ENCODE measurements around the gene UNC45A. TPM values are rescaled to one million over a fixed set of nuclear protein-coding genes. Genes with fewer than 3 reads are reported as not detected.
"Not testable (repeated sequence)": the region's sequence is repeated elsewhere in the genome, so short reads cannot be mapped to it uniquely, and the experiment has no call there.

The UNC45A gene
- 27.1 TPM for polyA plus RNA-seq (ENCODE audit: insufficient read length)

- DNase-seq, result peak; percentile 90
Measured at GRCh38 chr15:90934949-90935751, at the start of gene UNC45A. UNC45A (plus strand) TSS chr15:90935285; CDS start chr15:90935325, 40 bp downstream.

GRCh38 chr15:90885432-90886290, 49.4 kb upstream of the UNC45A start:
- DNase-seq, result peak; percentile 82

- DNase-seq, result no peak
Measured at GRCh38 chr15:90886291-90886614, 48.8 kb upstream of the UNC45A start.

GRCh38 chr15:90887037-90887481, 48.0 kb upstream of the UNC45A start:
- no peak for DNase-seq

GRCh38 chr15:90889313-90889730, 45.8 kb upstream of the UNC45A start:
- no peak for DNase-seq

GRCh38 chr15:90889736-90890456, 45.2 kb upstream of the UNC45A start:
- no peak for DNase-seq

GRCh38 chr15:90890839-90891238, 44.2 kb upstream of the UNC45A start:
- DNase-seq, result no peak

GRCh38 chr15:90891346-90891949, 43.6 kb upstream of the UNC45A start:
- no peak for DNase-seq

GRCh38 chr15:90892023-90892422, 43.1 kb upstream of the UNC45A start:
- DNase-seq, result no peak

GRCh38 chr15:90892498-90893174, 42.4 kb upstream of the UNC45A start:
- no peak for DNase-seq

- DNase-seq, result no peak
Measured at GRCh38 chr15:90893175-90894090, 41.7 kb upstream of the UNC45A start.

- DNase-seq, result no peak
Measured at GRCh38 chr15:90895571-90896117, 39.4 kb upstream of the UNC45A start.

GRCh38 chr15:90897131-90897655, 37.9 kb upstream of the UNC45A start:
- DNase-seq, result not testable (repeated sequence)

GRCh38 chr15:90901175-90902039, 33.7 kb upstream of the UNC45A start:
- DNase-seq, result no peak

- peak; percentile 86 for DNase-seq
Measured at GRCh38 chr15:90902040-90902839, 32.8 kb upstream of the UNC45A start.

GRCh38 chr15:90902840-90903732, 32.0 kb upstream of the UNC45A start, which contains the start of gene MAN2A2:
MAN2A2 (plus strand) TSS chr15:90903302; CDS start chr15:90904208, 906 bp downstream.
- DNase-seq, result peak; percentile 51
